GM23338 (cell line): ENCODE measurements around the gene ATP2B1.

ENCODE experiments used
- CREB1 ChIP-seq: fragments of 250-450 bp; sonication (Bioruptor Pico); IDR thresholded peaks from 2 replicates; pipeline ENCODE4 v1.5.0; 2020; ENCODE audit warnings: low read depth, mild to moderate bottlenecking, moderate library complexity
- CTCF ChIP-seq, 2 experiments: fragments of 200-600 bp in 1 of 2; sonication (generic) in 1 of 2; conservative IDR thresholded peaks; 2 replicates each; pipeline versions ENCODE4 v1.5.1 to v1.6.1; 2016 to 2017; ENCODE audit warnings: antibody characterized with exemption in 2 of 2, low read depth in 2 of 2, mild to moderate bottlenecking in 2 of 2, moderate library complexity in 1 of 2
- ETS1 ChIP-seq: IDR thresholded peaks from 2 replicates; pipeline ENCODE4 v1.6.1; 2016; ENCODE audit warnings: antibody characterized with exemption
- EZH2 ChIP-seq: fragments of 200-600 bp; sonication (generic); IDR thresholded peaks from one replicate; pipeline ENCODE4 v1.8.0; 2017; ENCODE audit warnings: antibody characterized with exemption, mild to moderate bottlenecking, low read depth; ENCODE audit not compliant: unreplicated experiment
- EZH2phosphoT487 ChIP-seq: fragments of 200-600 bp; sonication (generic); IDR thresholded peaks from one replicate; pipeline ENCODE4 v1.8.1; 2018; ENCODE audit warnings: antibody characterized with exemption; ENCODE audit not compliant: unreplicated experiment
- JUNB ChIP-seq: IDR thresholded peaks from one replicate; pipeline ENCODE4 v1.6.1; 2016; ENCODE audit warnings: antibody characterized with exemption; ENCODE audit not compliant: unreplicated experiment
- NANOG ChIP-seq: IDR thresholded peaks from 2 replicates; pipeline ENCODE4 v1.6.1; 2016; ENCODE audit warnings: antibody characterized with exemption, borderline replicate concordance
- POLR2AphosphoS5 ChIP-seq: IDR thresholded peaks from 2 replicates; pipeline ENCODE4 v1.6.1; 2016; ENCODE audit warnings: antibody characterized with exemption, low read depth
- REST ChIP-seq: IDR thresholded peaks from one replicate; pipeline ENCODE4 v1.6.1; 2018; ENCODE audit warnings: antibody characterized with exemption; ENCODE audit not compliant: unreplicated experiment
- ZNF331 ChIP-seq: fragments of 250-450 bp; sonication (Bioruptor Pico); IDR thresholded peaks from 2 replicates; pipeline ENCODE4 v1.5.0; 2020; ENCODE audit warnings: low read depth, mild to moderate bottlenecking, moderate library complexity
- ZNF462 ChIP-seq: fragments of 250-450 bp; sonication (Bioruptor Pico); IDR thresholded peaks from 2 replicates; pipeline ENCODE4 v1.5.0; 2020; ENCODE audit warnings: mild to moderate bottlenecking, moderate library complexity

GRCh38 chr12:89684136-89684535, 24.5 kb downstream of the ATP2B1 start:
- TF ChIP-seq CTCF (conservative IDR thresholded peaks at IDR 0.05; ENCODE audit: low read depth in 2 of 2) = no peak
- no peak for TF ChIP-seq REST
- TF ChIP-seq CREB1 (CRISPR knock-in tag) = no peak
- no peak for TF ChIP-seq POLR2AphosphoS5
- no peak for TF ChIP-seq EZH2phosphoT487
- TF ChIP-seq ZNF331 (CRISPR knock-in tag) = no peak
- TF ChIP-seq EZH2 = no peak
- no peak for TF ChIP-seq NANOG
- TF ChIP-seq ETS1 = no peak
- no peak for TF ChIP-seq JUNB
- TF ChIP-seq ZNF462 (CRISPR knock-in tag) = no peak
